K562 (cell line): ENCODE measurements around the gene FADS1. TPM values are rescaled to one million over a fixed set of nuclear protein-coding genes. Genes with fewer than 3 reads are reported as not detected.
A peak's percentile ranks its signal among the peaks of the same experiment; 100 is the strongest.

Experiments used
- CHAMP1 ChIP-seq: fragments of 450-650 bp; IDR thresholded peaks from 2 replicates; pipeline ENCODE4 v1.6.1; 2016; ENCODE audit warnings: mild to moderate bottlenecking
- CHD7 ChIP-seq: fragments of 200-600 bp; sonication (generic); IDR thresholded peaks from one replicate; pipeline ENCODE4 v1.6.1; 2012; ENCODE audit warnings: mild to moderate bottlenecking, low read depth, low read length, inconsistent platforms
- FIP1L1 ChIP-seq: fragments of 200-400 bp; formaldehyde crosslinking; IDR thresholded peaks from 2 replicates; pipeline ENCODE4 v1.6.1; 2018; ENCODE audit warnings: mild to moderate bottlenecking, low read depth, low read length; ENCODE audit not compliant: poor library complexity, severe bottlenecking
- RAD21 ChIP-seq, 2 experiments: fragments of 250-450 bp in 1 of 2; fragments of 450-650 bp in 1 of 2; sonication (Bioruptor Pico) in 1 of 2; formaldehyde crosslinking in 1 of 2; IDR thresholded peaks in 1 of 2; conservative IDR thresholded peaks in 1 of 2; 2 replicates each; pipeline versions ENCODE4 v1.4.0 to v1.8.0; 2020 to 2022; ENCODE audit warnings: mild to moderate bottlenecking in 2 of 2, moderate library complexity in 1 of 2
- TCF7L2 ChIP-seq: fragments of 150-350 bp; IDR thresholded peaks from 2 replicates; pipeline ENCODE4 v1.6.1; 2016; ENCODE audit warnings: low read depth, mild to moderate bottlenecking, low read length, moderate library complexity
- TFE3 ChIP-seq: fragments of 450-650 bp; formaldehyde crosslinking; IDR thresholded peaks from 2 replicates; pipeline ENCODE4 v1.4.0; 2020; ENCODE audit warnings: mild to moderate bottlenecking, mixed read lengths
- TRIM25 ChIP-seq: fragments of 450-650 bp; IDR thresholded peaks from 2 replicates; pipeline ENCODE4 v1.7.0; 2016; ENCODE audit warnings: borderline replicate concordance
- polyA plus RNA-seq, 8 experiments: library from polyadenylated mRNA; depleted of rRNA in 4 of 8; stranded (reverse) in 5 of 8; unstranded in 3 of 8; fragments of >200 nt; fragmentation: Nextera tagmentation in 2 of 8; fragmentation: Illumina TruSeq in 1 of 8; extraction: Ambion mirVana in 2 of 8; extraction: Trizol in 1 of 8; gene quantifications; 2 replicates each; pipeline versions ENCODE4 v1.2.1 to v1.2.3, GENCODE V29; 2011 to 2014; ENCODE audit warnings: inconsistent platforms in 1 of 8, missing spikeins in 1 of 8
- total RNA-seq, 7 experiments: library from RNA; depleted of rRNA in 6 of 7; stranded (reverse); fragments of >200 nt in 6 of 7; fragmentation: Illumina TruSeq in 2 of 7; extraction: Trizol in 2 of 7; gene quantifications; 2 replicates each; pipeline versions ENCODE4 v1.2.1 to v1.2.3, GENCODE V29; 2011 to 2021; ENCODE audit warnings: low replicate concordance in 1 of 7

Gene FADS1
- total and polyA plus RNA-seq, 9 of the 15 experiments (the other 6 are each of a cell fraction or from before 2014, with no cell fraction given): 110 to 864 (median 364) TPM

GRCh38 chr11:61841636-61842527 is 25.1 kb upstream of the FADS1 start (continued):
- peak in 1 of 2 experiments; percentile 42; a peak in 2 of 4 replicates for TF ChIP-seq RAD21 (CRISPR knock-in tag; conservative IDR thresholded peaks at IDR 0.05 in 1 of 2, IDR thresholded peaks at IDR 0.05 in 1 of 2)
- no peak for TF ChIP-seq CHD7
- TF ChIP-seq CHAMP1: peak; percentile 43; the same call in 1 of the 2 replicates
- no peak for TF ChIP-seq TFE3 (CRISPR knock-in tag)
- no peak for TF ChIP-seq TCF7L2
- TF ChIP-seq FIP1L1: no peak
- TF ChIP-seq TRIM25: no peak
